HG02840 (cell line): Measurements from ENCODE around the gene KIDINS220.

Experiments
- ATAC-seq: cut with Tn5 transposase; IDR thresholded peaks from one replicate; pipeline ENCODE4 v1.9.1; 2021; ENCODE audit warnings: mild to moderate bottlenecking, moderate library complexity, moderate number of reproducible peaks; ENCODE audit not compliant: unreplicated experiment, low FRiP score

Gene KIDINS220

DNA sequence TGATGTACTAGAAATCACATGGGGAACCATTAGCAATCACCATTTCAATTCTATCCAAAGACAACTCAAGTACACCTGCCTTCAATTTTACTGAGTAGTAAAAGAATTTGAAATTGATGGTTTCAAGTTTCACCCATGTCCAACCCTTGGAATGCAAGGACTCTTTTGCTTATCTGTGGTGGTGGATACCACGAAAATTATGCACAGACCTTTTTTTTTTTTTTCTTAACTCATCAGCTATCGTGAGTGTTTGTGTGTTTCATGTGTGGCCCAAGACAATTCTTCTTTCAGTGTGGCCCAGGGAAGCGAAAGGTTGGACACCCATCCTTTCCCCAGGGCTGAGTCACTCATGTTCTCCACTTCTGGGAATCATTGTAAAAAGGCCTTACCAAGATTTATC, 132.5 kb downstream of the KIDINS220 start:
- ATAC-seq: no peak

DNA sequence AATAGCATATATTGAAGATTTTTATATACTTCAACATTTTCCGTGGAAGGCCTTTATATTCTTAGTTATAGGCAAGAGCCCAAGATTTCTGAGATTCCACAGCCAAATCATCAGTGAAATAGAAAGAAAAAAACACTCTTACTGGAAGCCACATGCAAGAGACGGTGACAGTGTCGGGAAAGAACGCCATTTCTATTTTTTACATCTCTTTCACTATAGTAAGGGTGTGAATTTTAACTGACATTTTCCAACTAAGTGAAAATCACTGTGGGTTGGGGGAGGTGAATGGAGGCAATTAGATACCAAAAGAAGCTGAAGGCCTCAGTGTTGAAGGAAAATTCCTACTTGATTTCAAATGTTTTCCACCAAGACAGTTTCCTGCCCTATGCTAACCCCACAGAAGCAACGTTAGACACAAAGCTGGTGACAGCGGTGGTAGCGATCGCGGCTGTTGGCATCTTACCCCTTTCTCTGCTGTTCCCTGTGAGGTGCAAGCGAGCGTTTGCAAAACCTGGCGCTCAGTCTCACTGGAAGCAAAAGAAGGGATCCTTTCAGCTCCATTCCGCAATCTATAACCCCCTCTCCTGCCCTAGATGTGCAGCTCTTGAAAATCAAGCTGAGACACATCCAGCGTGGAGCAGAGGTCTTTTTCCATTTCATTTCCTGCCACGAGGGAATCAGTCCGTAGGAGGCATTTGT, 135.6 kb downstream of the KIDINS220 start:
- ATAC-seq: no peak

DNA sequence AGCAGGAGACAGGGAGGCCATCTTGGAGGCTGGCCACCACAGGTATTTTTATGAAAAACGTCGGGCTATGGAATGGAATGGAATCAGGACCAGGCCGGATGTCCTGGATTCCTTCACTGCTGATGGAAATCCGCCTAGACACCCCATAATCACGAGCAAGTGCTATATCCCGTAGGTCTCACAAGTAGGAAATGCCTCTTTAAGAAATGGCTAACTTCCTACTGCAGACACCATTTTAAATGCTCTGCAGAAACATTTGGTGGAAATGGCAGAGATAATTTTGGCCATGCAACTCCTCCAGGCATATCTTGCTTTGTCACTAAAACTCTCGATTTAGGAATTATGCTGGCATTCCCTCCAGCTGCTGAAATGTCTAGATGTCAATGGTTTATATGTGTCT, 137.6 kb downstream of the KIDINS220 start:
- ATAC-seq: no peak

DNA sequence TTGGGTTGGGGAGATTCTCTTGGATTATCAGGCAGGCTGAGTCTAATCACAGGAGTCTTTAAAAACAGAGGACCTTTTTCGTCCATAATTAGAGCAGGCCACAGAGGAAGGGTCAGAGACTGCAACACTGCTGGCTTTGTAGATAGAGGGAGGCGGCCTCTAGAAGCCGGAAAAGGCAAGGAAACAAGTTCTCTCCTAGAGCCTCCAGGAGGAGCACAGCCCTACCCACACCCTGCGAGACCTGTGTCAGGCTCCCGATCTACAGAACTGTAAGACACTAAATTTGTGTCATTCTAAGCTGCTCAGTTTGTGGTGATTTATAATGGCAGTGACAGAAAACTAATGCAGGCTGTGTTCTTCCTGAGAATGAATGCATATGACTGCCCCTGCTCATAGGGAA, 140.2 kb downstream of the KIDINS220 start:
- ATAC-seq: no peak

DNA sequence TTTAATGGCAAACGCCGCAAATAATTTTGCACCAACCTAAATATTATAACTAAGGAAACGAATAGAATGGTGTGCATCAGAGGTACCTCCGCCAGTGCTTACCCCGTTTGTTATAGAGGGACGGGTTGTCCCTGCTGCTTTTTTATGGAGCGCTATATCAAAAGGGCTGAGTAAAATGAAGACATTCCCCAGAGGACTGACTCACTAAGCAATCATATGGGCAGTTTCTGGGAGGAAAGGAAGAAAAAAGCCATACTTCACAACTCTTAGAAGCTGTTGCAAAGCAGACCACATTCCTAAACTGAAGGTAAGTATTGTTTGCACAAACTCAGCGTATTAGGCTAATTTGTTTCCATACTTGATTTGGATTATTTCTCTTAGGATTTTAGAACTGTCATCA, 142.7 kb downstream of the KIDINS220 start:
- no peak for ATAC-seq

DNA sequence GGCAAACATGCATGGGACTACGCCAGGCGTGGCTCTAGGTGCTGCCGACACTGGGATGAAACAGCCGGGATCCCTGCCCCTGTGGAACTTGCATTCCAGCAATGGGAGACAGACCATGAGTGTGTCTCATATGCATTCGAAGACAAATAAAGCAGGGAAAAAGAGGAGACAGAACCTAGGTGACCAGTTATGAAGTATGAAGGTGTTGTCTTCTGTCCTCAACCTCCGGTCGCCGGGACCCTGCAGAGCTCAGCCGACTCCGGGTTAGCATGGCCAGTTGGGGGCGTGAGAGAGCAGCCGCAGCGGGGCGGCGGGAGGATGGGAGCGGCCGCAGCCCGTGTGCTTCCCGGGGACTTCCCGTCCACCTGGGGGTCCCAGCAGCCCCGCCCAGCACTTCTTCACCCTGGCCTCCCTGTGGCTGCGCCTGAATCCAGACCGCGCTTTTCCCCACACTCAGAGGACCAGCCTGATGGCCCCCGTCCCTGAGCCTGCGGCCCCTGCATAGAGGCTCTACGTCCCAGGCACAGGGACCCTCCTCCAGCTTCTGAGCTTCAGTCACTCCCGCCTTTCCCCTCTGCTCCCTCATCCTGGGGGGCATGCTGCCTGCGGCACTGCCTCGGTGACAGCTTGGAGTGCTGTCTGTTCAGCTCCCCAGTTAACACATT, 144.1 kb downstream of the KIDINS220 start:
- no peak for ATAC-seq

DNA sequence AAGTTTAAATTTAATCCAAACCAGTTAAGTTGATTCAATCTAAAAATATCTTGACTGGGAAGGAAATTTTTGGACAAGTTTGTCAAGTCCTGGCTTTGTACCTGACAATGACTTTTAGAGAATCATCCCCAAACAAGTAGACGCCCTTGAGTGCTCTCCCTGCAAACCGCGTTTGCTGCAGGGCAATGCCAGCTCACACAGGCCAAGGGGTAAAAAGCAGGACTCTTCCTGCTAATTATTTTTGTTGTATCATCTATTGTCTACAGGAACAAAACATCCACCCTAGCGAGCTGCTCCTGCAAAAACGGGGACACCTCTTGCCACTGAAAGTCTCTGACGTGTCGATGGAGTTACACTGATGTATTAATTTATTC, 144.6 kb downstream of the KIDINS220 start:
- no peak for ATAC-seq

DNA sequence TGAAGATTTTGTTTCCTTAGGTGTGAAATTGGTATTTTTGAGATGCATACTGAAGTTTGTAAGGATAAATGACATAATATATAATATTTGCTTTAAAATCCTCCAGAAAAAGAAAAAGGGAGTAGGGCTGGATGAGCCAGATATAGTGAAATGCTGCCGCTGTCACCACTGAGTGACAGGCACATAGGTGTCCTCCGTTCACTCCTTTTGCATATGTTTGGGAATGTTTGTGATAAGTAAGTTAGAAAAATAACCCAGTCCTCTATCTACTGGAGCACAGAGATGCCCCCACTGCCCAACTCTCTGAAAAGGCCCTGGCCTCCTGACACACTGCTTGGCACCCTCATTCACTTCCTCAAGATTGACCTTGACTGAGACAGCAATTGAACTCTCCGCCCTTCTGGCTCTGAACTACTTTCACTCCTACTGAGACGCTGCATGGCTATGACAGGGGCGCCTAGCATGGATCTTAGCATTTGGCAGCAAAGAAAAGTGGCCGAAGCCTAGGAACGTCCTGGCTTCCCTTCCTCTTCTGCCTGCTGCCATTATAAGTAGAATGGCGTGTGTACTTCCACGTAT, 145.5 kb downstream of the KIDINS220 start:
- no peak for ATAC-seq

DNA sequence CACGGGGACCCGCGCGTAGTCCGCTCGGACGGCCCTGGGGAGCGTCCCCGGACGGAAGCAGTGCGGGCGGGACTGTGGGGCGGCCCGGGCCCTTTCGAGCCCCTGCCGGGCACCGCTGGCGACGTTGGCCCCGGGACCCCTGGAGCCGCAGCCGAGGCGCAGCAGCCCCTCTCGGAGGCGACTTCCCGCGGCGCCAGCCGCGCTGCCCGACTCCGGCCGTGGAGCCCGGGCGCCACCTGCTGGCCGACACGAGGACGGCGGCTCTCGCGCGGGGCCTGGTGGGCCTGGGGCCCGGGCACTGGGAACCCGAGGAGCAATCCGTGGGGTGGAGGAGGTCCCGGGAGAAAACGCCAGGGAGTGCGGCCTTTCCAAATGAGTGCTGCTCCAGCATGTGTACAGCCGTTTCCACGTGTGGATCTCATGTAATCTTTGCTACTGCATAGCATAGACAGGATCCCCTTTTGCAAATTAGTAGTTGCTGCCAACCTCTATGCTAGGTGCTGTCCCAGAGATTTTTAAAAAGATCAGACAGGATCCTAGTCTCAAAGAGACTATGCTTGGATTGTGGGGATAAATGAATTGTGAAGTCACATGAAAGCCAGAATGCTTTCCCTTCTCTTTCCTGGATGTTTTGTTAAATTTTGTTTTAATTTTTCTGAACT, 151.6 kb downstream of the KIDINS220 start:
- no peak for ATAC-seq

DNA sequence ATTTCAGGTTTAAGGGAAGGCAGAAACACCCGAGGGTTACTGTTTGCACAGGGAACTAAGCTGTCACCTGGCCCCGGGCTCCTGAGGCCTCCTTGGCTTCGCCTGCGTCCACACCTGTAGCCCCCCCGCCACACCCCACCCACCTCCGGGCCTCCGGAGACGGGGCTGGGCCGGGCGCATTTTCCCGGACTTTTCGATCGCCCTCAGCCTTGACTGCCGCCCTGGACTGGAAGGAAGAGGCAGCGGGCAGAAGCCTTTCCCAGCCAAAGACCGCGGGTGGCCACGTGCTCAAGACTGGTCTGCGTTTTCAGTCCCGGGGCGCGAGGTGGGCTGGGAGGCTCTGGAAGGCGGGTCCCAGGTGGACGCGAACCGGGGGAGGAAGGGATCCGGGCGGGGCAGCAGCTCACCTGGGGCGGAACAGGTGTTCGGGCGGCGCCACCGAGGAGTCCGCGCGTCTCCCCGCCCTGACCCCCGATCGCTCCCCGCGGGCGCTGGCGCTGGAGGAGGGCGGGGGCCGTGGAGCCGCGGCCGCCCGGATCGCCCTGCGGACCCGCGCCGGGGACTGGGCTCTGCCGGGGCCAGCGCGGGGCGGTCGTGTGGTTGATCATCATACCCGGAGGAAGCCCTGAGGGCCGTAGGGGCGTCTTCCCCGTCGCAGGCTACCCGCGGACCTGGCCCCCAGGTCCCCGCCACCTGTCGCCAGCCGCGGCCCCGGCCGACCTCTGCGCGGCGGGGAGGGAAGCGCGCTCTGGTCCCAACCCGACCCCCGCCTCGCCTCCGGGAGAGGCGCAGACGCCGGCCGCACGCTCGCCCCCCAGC, 152.3 kb downstream of the KIDINS220 start:
- ATAC-seq: no peak

DNA sequence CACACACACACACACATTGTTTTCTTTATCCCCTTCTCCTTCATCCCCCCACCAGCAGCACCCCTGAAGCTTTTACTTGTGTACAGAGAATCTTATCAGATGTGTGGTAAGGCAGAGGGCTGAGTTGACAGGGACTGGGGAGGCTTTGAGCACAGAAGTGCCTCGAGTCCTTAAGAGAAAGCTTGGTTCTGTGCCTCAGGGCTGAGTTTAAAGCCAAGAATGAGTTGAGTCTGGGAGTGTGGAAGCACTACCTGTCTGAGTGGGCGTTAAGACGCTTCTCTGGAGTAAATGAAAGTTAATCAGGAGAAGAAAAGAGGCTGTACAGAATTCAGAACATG, 152.9 kb downstream of the KIDINS220 start:
- no peak for ATAC-seq

DNA sequence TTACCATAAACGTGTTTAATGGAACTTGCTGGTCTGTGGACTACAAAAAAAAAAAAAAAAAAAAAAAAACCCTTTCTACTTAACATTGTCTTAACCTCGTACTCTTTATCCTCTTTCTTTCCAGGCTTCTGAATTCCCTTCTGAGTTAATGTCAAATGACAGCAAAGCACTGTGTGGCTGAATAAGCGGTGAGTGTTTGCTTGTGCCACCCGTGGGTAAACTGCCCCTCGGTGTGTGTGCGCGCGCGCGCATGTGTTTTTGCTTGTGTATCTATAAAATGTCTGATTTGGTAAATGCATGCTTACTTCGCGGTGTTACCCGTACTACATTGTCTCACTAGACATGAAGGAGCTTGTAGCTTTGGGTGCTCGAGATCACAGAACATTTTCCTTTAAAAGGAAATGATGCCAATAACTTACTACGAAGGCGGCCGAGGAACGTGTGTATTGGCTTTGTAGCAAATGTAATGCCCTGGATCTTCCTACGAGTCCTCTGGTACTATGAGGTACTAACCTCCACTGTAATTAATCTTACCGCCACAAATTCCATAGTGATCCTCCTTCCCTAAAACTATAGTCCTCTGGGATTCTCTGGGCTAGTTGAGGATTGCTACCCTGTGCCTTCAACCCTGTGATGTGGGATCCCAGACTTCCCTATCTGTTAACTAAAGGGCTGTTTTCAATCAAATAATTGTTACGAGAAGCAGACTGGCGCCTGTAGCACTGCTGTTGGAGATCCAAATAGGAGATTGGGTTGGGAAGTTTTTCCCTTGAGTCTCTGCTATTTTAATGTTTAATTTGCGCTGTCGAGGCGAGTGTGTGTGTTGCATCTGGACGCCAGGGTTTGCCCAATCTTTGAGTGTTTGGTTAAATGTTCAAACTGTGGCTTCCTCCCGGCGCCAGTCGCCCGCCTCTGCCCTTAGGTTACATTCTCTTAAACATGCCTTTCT, 154.4 kb downstream of the KIDINS220 start:
- ATAC-seq: no peak

DNA sequence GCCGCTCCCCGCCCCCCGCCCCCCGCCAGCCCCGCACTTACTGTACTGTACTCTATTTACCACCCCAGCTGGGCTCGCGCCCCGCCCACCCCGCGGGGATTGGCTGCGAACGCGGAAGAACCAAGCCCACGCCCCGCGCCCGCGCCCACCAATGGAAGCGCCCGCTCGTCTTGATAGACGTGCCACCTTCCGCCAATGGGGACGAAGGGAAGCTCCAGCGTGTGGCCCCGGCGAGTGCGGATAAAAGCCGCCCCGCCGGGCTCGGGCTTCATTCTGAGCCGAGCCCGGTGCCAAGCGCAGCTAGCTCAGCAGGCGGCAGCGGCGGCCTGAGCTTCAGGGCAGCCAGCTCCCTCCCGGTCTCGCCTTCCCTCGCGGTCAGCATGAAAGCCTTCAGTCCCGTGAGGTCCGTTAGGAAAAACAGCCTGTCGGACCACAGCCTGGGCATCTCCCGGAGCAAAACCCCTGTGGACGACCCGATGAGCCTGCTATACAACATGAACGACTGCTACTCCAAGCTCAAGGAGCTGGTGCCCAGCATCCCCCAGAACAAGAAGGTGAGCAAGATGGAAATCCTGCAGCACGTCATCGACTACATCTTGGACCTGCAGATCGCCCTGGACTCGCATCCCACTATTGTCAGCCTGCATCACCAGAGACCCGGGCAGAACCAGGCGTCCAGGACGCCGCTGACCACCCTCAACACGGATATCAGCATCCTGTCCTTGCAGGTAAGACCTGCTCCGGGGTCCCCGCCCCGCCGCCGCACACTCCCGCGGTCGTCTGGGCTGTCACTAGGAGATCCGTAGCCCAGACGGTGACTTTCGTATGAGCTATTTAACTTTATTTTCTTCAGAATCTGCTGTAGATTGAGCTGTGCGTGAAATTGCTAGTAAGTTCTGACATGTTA, 155.4 kb downstream of the KIDINS220 start, which contains the start of gene ID2:
Gene ID2, plus strand, starts transcription at position 271 of the 907 bp plus-strand sequence. Its CDS starts 110 bp downstream, at position 381.
- ATAC-seq: peak; percentile 61

DNA sequence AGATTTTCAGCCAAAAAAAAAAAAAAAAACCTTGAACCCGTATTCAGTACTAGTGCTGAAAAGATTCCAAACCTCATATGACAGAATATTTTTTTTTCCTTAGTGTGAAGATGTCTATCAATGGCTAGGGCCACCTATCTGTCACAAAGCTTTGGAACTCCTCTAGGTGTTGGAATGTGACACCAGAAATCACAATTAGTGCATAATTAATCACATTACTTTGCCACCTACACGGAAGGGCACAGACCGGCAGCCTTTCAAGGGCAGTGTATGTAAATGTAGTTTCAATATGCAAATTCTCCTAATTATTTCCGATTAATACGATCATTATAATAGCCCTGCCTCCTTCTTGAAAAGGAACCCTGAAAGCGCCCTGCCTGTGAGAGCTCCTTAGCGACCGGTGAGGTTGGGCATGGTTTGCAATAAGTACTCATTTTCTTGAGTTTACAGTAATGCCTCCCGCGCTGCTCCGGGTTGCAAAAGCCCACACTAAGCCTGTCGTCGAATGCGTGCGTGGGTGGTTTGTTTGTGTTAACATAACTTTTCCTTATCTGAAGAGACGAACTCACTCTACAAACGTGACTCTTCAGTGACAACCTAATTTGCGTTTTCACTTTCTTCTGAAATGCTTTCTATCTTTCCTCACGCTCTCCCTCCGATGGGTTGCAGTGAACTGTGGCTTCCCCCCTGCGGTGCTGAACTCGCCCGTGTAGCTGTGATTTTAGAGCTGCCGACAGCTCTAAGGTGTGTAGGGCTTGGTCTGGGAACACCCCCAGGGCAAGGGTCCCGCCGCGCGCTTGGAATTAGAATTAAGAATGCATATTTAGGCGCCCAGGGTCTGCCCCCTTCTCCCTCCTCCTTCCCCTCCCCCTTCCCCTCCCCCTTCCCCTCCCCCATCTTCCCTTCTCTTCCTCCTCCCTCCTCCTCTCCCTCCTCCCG, 156.3 kb downstream of the KIDINS220 start:
- ATAC-seq: no peak

DNA sequence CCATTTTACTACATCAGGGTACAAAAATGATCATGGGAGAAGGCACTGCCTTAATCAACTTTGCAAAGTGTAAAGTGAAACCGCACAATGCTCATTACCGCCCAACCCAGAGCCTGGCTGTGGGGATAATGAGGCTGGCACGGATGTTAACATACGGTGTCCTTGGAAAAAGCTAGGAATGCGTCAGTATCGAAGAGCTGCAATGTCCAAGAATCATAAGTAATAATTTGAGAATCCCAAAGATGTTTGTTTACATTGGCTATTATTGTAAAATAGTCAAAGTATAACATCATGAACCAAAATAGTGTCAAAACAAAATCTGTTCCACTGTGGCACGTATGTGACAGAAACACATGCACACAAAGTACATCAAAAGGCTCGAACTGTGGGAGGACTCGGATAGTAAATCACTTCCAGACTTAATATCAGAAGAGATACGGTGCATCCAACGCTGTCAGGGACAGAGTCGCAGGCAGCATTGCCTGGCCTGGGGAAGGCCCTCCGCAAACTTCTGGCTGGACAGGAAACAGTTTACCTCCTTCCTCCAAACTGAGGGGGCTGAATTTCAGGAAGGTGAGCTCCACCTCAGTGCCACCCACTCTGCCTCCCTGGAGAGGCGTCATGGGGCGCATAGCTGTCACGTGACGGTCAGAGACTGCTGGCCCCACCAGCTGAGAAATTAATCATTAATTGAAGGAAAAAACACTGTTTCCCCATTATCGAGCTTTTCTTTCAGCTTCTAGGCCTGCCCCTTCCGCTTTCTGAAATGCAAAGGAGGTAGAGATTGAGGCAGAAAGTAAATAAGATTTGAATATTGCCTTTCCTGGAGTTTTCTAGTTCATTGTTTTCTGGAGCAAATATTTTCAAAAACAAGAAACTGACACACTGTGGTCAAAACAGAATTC, 157.3 kb downstream of the KIDINS220 start:
- ATAC-seq: no peak

DNA sequence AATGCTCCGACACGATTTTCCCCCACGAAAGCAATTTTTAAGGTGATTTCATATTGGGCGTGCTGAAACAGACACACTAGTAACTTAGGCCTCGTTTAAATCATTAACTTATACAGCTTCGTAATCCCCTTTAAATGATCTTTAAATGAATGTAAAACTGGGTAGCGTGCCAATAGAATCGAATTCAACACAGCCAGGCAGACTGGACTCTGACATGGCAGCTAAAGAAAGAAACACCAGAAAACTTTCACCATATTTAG, 157.9 kb downstream of the KIDINS220 start:
- no peak for ATAC-seq
